Nephron (organoid): ENCODE results near the gene PPM1F.

Source experiments
- H3K27ac Mint-ChIP-seq, 3 experiments: 2 replicates each; pipeline ENCODE4 v1.8.0; 2020; ENCODE audit warnings: mixed read lengths in 3 of 3, mild to moderate bottlenecking in 2 of 3, moderate library complexity in 1 of 3
- H3K27me3 Mint-ChIP-seq: 2 replicates; pipeline ENCODE4 v1.8.0; 2021; ENCODE audit warnings: low read depth, mild to moderate bottlenecking, moderate library complexity, mixed read lengths
- H3K36me3 Mint-ChIP-seq: 2 replicates; pipeline ENCODE4 v1.8.0; 2020; ENCODE audit warnings: low read depth, mixed read lengths
- H3K4me1 Mint-ChIP-seq: 2 replicates; pipeline ENCODE4 v1.8.0; 2020; ENCODE audit warnings: mixed read lengths
- H3K4me3 Mint-ChIP-seq, 3 experiments: 2 replicates each; pipeline ENCODE4 v1.8.0; 2020; ENCODE audit warnings: mild to moderate bottlenecking in 3 of 3, mixed read lengths in 3 of 3, moderate library complexity in 2 of 3
- H3K9me3 Mint-ChIP-seq: 2 replicates; pipeline ENCODE4 v1.8.0; 2020; ENCODE audit warnings: mixed read lengths
- TF ChIP-seq, protein P1 (sequence below), 3 experiments: fragments of 200-600 bp; sonication (generic); IDR thresholded peaks; one replicate each; pipeline ENCODE4 v1.5.0; 2021; ENCODE audit warnings: antibody characterized with exemption in 3 of 3; ENCODE audit not compliant: unreplicated experiment in 3 of 3

PPM1F gene

DNA sequence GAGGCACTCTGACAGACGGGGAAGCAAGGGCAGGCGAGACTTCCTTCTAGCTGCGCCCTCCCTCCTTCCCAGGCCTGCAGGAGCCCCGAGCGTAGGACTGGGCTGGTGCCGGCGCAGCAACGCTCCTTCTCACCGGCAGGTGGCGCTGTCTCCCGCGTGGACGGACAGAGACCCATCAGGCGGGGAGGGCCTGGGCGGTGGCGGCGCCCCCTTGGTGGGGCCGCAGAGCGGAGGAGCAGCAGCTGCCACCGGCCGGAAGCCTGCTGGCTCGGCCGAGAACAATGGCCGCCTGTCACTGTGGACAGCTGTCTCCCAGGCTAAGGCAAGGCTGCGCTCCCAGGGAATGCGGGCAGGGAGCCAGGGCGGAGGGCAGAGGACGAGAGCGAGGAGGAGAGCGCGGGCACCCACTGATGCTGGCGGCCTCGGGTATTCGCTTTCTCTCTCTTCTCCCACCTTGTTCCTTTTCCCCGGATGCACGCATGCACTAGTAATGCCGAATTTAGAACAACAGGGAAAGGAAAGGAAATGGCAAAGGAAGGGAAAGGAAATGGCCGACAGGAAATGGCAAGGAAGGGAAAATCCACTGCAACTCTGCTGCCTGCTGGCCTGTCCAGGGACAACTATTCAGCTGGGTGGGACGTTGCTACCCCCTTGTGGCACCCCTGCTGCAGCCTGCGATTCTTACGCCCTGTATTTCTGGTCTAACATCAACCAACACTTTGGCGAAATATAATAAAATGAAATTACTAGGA is 14.4 kb downstream of the PPM1F start:
- Mint-ChIP-seq H3K4me3 (peak overlapping the region; percentile 86 to 90 (median 90)), H3K36me3 (peaks cover 33% of the 10 kb centered on the region), H3K27ac (peak overlapping the region; percentile 99 to 100 (median 100)), H3K27me3 (no peaks in the 10 kb centered on the region), H3K4me1 (peaks cover 64% of the 10 kb centered on the region), H3K9me3 (no peaks in the 10 kb centered on the region)
- TF ChIP-seq, protein P1, sequence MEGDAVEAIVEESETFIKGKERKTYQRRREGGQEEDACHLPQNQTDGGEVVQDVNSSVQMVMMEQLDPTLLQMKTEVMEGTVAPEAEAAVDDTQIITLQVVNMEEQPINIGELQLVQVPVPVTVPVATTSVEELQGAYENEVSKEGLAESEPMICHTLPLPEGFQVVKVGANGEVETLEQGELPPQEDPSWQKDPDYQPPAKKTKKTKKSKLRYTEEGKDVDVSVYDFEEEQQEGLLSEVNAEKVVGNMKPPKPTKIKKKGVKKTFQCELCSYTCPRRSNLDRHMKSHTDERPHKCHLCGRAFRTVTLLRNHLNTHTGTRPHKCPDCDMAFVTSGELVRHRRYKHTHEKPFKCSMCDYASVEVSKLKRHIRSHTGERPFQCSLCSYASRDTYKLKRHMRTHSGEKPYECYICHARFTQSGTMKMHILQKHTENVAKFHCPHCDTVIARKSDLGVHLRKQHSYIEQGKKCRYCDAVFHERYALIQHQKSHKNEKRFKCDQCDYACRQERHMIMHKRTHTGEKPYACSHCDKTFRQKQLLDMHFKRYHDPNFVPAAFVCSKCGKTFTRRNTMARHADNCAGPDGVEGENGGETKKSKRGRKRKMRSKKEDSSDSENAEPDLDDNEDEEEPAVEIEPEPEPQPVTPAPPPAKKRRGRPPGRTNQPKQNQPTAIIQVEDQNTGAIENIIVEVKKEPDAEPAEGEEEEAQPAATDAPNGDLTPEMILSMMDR (IDR thresholded peaks at IDR 0.05; ENCODE audit: unreplicated experiment in 3 of 3), result peak; percentile 96 to 98 (median 97)

DNA sequence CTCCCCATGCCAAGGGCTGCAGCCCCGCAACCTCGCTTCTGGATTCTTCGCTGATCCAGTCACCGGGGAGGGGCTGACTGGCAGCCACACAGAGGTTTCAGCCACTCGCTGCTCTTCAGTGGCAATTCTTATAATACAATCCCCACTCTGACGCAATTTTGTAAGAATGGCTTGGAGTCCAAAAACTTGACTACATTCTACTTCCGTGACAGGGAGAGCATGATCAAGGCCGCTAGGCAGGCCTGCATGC is 14.9 kb downstream of the PPM1F start:
- TF ChIP-seq, protein P1 (IDR thresholded peaks at IDR 0.05; ENCODE audit: unreplicated experiment in 3 of 3), result no peak
- H3K36me3 Mint-ChIP-seq, result peaks cover 31% of the 10 kb centered on the region
- peaks cover 60% of the 10 kb centered on the region for H3K4me1 Mint-ChIP-seq
- peak overlapping the region; percentile 99 to 100 (median 100) for H3K27ac Mint-ChIP-seq
- H3K4me3 Mint-ChIP-seq, result peak overlapping the region; percentile 86 to 90 (median 90)
- no peaks in the 10 kb centered on the region for H3K27me3 Mint-ChIP-seq
- no peaks in the 10 kb centered on the region for H3K9me3 Mint-ChIP-seq

DNA sequence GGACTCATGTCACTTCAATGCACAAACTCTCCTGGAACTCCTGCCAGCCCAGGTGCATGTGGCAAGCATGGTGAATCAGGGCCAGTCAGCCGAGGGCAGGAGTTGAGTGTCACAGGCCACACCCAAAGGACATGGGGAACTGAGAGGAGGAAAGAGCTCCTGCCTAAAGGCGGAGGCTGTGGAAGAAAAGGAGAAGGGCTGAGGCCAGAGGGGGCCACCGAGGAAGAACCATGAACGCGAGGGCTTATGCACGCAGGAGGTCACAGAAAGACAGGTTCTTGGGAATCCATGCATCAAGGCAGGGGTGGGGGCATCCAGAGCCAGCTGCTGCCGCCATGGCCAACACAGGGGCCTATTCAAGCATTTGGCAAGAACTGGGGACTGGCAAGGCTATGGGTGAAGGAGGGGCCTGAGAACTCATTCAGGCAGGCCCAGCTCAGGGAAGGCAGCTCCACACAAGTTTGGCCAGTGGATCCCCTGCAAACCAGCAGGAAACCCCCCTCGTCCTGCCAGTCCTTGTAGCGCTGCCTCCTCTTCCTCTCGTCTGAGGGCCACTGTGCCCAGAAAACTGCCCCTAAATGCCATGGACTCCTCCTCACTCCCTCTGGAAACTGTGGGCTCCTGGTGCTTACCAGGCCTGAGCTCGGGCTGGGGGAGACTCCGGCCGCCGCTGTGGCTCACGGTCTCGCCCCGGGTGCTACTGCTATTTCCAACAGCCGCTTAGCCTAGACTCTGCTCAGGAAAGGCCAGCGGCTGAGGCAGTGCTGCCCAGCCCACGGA is 15.4 kb downstream of the PPM1F start:
- TF ChIP-seq, protein P1 (IDR thresholded peaks at IDR 0.05; ENCODE audit: unreplicated experiment in 3 of 3), result no peak
- peaks cover 34% of the 10 kb centered on the region for H3K36me3 Mint-ChIP-seq
- H3K9me3 Mint-ChIP-seq, result no peaks in the 10 kb centered on the region
- H3K27ac Mint-ChIP-seq, result peak overlapping the region; percentile 99 to 100 (median 100)
- H3K27me3 Mint-ChIP-seq, result no peaks in the 10 kb centered on the region
- peaks cover 58% of the 10 kb centered on the region for H3K4me1 Mint-ChIP-seq
- peak overlapping the region; percentile 86 to 90 (median 90) for H3K4me3 Mint-ChIP-seq

DNA sequence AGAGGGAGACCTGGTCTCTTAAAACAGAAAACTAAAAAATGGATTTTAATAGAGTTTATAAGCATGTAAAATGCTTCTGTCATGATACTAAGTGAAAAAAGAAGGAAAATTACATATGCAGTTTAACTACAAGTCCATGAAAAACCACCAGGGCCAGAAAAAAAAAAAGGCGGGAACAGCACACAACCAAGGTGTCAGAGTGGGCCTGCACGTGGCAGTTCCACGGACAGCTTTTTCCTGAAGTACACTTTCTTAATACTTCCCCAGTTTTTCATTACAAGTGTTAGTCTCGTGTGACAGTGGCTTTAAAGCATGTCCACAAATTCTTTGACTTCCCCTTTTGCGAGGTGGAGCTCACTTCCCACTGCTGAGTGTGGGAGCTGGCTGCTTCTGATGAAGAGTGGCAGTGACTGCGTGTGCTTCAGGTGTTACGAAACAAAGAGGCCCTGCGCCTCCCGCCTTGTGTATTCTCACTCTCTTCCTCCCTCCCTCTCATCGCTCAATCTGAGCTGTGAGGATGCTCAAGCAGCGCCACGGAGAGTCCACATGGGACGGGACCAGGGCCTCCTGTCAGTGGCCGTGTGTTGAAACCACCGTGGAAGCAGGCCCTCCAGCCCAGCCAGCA is 16.4 kb downstream of the PPM1F start:
- peaks cover 53% of the 10 kb centered on the region for H3K4me1 Mint-ChIP-seq
- H3K4me3 Mint-ChIP-seq, result peak overlapping the region; percentile 57 to 78 (median 72)
- TF ChIP-seq, protein P1 (IDR thresholded peaks at IDR 0.05; ENCODE audit: unreplicated experiment in 3 of 3), result no peak
- H3K9me3 Mint-ChIP-seq, result no peaks in the 10 kb centered on the region
- H3K36me3 Mint-ChIP-seq, result peaks cover 31% of the 10 kb centered on the region
- H3K27me3 Mint-ChIP-seq, result no peaks in the 10 kb centered on the region
- peak overlapping the region; percentile 99 to 100 (median 100) for H3K27ac Mint-ChIP-seq

GRCh38 chr22:21933910-21934309 is 18.7 kb downstream of the PPM1F start:
- H3K36me3 Mint-ChIP-seq, result peaks cover 38% of the 10 kb centered on the region
- H3K27ac Mint-ChIP-seq, result no peak overlapping the region
- H3K9me3 Mint-ChIP-seq, result no peaks in the 10 kb centered on the region

More at GRCh38 chr22:21933910-21934309, 18.7 kb downstream of the PPM1F start:
- H3K27me3 Mint-ChIP-seq, result no peaks in the 10 kb centered on the region
- TF ChIP-seq, protein P1 (IDR thresholded peaks at IDR 0.05; ENCODE audit: unreplicated experiment in 3 of 3), result no peak
- peaks cover 44% of the 10 kb centered on the region for H3K4me1 Mint-ChIP-seq
- H3K4me3 Mint-ChIP-seq, result no peak overlapping the region
